ENCODE data around the gene TBC1D2. TPM values are rescaled to one million over a fixed set of nuclear protein-coding genes. Genes with fewer than 3 reads are reported as not detected.

Gene TBC1D2
- total and polyA plus RNA-seq, 2 donors (not counting 3 experiments of a cell fraction or from before 2014, with no cell fraction given) = 3.4 to 4.5 TPM

GRCh38 chr9:98159790-98160189 lies 95.7 kb downstream of the TBC1D2 start:
- DNase-seq (ENCODE audit: low read depth, low spot score) (no peak), FAIRE-seq (no peak)
- CTCF ChIA-PET = no interaction called here
- Histone ChIP-seq H3K4me2 (ENCODE audit: insufficient read depth, low read length) (no peak overlapping the region), H3K36me3 (ENCODE audit: control insufficient read depth in 2 of 2, extremely low read depth in 1 of 2, insufficient read depth in 2 of 2, low read length in 2 of 2) (no peaks in the 10 kb centered on the region), H3K4me3 (replicated peaks in 1 of 3; ENCODE audit: insufficient read depth in 1 of 3, low read depth in 1 of 3, low read length in 3 of 3) (no peak overlapping the region), H3K9me1 (replicated peaks; ENCODE audit: control insufficient read depth, extremely low read depth, insufficient read depth, low read length) (no peaks in the 10 kb centered on the region), H3K27me3 (ENCODE audit: control insufficient read depth in 2 of 2, insufficient read depth in 2 of 2, low read length in 2 of 2) (no peaks in the 10 kb centered on the region), H3K27ac (ENCODE audit: insufficient read depth, low read depth, low read length) (no peak overlapping the region), H2AFZ (ENCODE audit: low read depth, low read length) (no peak overlapping the region), H4K20me1 (replicated peaks; ENCODE audit: control insufficient read depth, extremely low read depth, insufficient read depth, low read length) (no peaks in the 10 kb centered on the region), H3K9me3 (replicated peaks; ENCODE audit: control insufficient read depth, insufficient read depth, low read length) (no peaks in the 10 kb centered on the region), H3K4me1 (ENCODE audit: control insufficient read depth, extremely low read depth, insufficient read depth, low read length) (no peaks in the 10 kb centered on the region), H3K79me2 (ENCODE audit: control insufficient read depth, insufficient read depth, low read length) (no peaks in the 10 kb centered on the region), H3K9ac (replicated peaks; ENCODE audit: extremely low read depth, insufficient read depth, low read length) (no peak overlapping the region)
- dilution Hi-C loops (cut with MboI; ENCODE audit: extremely low pct_ligation_motif_present, low sequenced_read_pairs) (no loop called here), intact Hi-C loops (cut with micrococcal nuclease) (no loop called here)
- TF ChIP-seq EZH2 (IDR thresholded peaks at IDR 0.05; ENCODE audit: borderline replicate concordance, low read depth, low read length, severe bottlenecking) = no peak
- TF ChIP-seq POLR2AphosphoS5 (IDR thresholded peaks at IDR 0.05; ENCODE audit: insufficient read depth, low read depth, low read length) = no peak
- no peak for TF ChIP-seq MYC (IDR thresholded peaks at IDR 0.05; ENCODE audit: low read depth, low read length)
- TF ChIP-seq FOS (IDR thresholded peaks at IDR 0.05; ENCODE audit: borderline replicate concordance, insufficient read depth, low read length) = no peak
- TF ChIP-seq CTCF (IDR thresholded peaks at IDR 0.05; ENCODE audit: extremely low read depth in 1 of 2, insufficient read depth in 1 of 2, low read depth in 1 of 2, low read length in 2 of 2) = no peak
- no peak for TF ChIP-seq JUN (IDR thresholded peaks at IDR 0.05; ENCODE audit: borderline replicate concordance, insufficient read depth, insufficient read length, low read depth)
- no peak for TF ChIP-seq POLR2A (IDR thresholded peaks at IDR 0.05; ENCODE audit: low read depth, low read length)
- no peak for TF ChIP-seq MAX (IDR thresholded peaks at IDR 0.05; ENCODE audit: insufficient read depth, insufficient read length)
- no peak for TF ChIP-seq GATA2 (IDR thresholded peaks at IDR 0.05; ENCODE audit: insufficient read depth, insufficient read length, low read depth, low read length)
- BruUV-seq (replicated peaks) = no TSS peak
- POLR2A ChIA-PET = no interaction called here

Measured in endothelial cell of umbilical vein (primary cell).